Peyer's patch (tissue), 4 donors: ENCODE results near the gene SVBP. TPM values are rescaled to one million over a fixed set of nuclear protein-coding genes. Genes with fewer than 3 reads are reported as not detected.

Experiments
- DNase-seq, 3 donors: peaks; one replicate each; pipeline ENCODE4 v3.0.0-alpha.2; 2017 to 2019
- H3K27ac ChIP-seq, 4 donors: fragments of 200-600 bp; sonication (generic); one replicate each; pipeline ENCODE4 v1.5.1; 2016 to 2019
- H3K27me3 ChIP-seq, 2 donors: fragments of 200-600 bp; sonication (generic); one replicate each; pipeline ENCODE4 v1.5.1; 2019
- H3K36me3 ChIP-seq, 3 donors: fragments of 200-600 bp; sonication (generic); one replicate each; pipeline ENCODE4 v1.5.1; 2016 to 2019
- H3K4me1 ChIP-seq, 4 donors: fragments of 200-600 bp; sonication (generic); one replicate each; pipeline ENCODE4 v1.5.1; 2016 to 2019
- H3K4me3 ChIP-seq, 4 donors: fragments of 200-600 bp; sonication (generic); 1 replicate in 3 of 4; 2 replicates in 1 of 4; pipeline ENCODE4 v1.5.1; 2016 to 2019; ENCODE audit warnings: mild to moderate bottlenecking in 1 of 4
- H3K9me3 ChIP-seq, 4 donors: fragments of 200-600 bp; sonication (generic); one replicate each; pipeline ENCODE4 v1.5.1; 2016 to 2019; ENCODE audit warnings: mild to moderate bottlenecking in 1 of 4
- POLR2A ChIP-seq, 2 donors: fragments of 450-650 bp; IDR thresholded peaks; one replicate each; pipeline ENCODE4 v1.5.1; 2017; ENCODE audit warnings: antibody characterized with exemption in 2 of 2, mild to moderate bottlenecking in 2 of 2, moderate library complexity in 2 of 2
- total RNA-seq, 4 donors: library from RNA; depleted of rRNA; stranded (reverse); fragments of >200 nt; gene quantifications; one replicate each; pipeline ENCODE4 v1.1.0, GENCODE V29; 2016
- TF ChIP-seq, protein P1 (sequence below), 6 experiments: fragments of 450-650 bp in 4 of 6; fragments of 200-600 bp in 2 of 6; sonication (generic) in 1 of 6; IDR thresholded peaks; one replicate each; pipeline ENCODE4 v1.5.1; 2017 to 2019; ENCODE audit warnings: antibody characterized with exemption in 6 of 6, mild to moderate bottlenecking in 3 of 6, moderate library complexity in 1 of 6

Gene SVBP
- total RNA-seq, 4 donors from 2014 or later, result 12.2 to 16.8 (median 16.6) TPM; not detected in 1

GRCh38 chr1:42788021-42788420 lies 29.2 kb downstream of the SVBP start:
- no peaks in the 10 kb centered on the region for H3K27me3 ChIP-seq
- H3K36me3 ChIP-seq, result no peaks in the 10 kb centered on the region
- no peak overlapping the region for H3K4me3 ChIP-seq
- no peaks in the 10 kb centered on the region for H3K9me3 ChIP-seq
- no peak overlapping the region for H3K27ac ChIP-seq
- no peak for TF ChIP-seq POLR2A (IDR thresholded peaks at IDR 0.05)
- TF ChIP-seq, protein P1, sequence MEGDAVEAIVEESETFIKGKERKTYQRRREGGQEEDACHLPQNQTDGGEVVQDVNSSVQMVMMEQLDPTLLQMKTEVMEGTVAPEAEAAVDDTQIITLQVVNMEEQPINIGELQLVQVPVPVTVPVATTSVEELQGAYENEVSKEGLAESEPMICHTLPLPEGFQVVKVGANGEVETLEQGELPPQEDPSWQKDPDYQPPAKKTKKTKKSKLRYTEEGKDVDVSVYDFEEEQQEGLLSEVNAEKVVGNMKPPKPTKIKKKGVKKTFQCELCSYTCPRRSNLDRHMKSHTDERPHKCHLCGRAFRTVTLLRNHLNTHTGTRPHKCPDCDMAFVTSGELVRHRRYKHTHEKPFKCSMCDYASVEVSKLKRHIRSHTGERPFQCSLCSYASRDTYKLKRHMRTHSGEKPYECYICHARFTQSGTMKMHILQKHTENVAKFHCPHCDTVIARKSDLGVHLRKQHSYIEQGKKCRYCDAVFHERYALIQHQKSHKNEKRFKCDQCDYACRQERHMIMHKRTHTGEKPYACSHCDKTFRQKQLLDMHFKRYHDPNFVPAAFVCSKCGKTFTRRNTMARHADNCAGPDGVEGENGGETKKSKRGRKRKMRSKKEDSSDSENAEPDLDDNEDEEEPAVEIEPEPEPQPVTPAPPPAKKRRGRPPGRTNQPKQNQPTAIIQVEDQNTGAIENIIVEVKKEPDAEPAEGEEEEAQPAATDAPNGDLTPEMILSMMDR (IDR thresholded peaks at IDR 0.05), result no peak
- DNase-seq, result no peak
- peaks cover 0 to 13% (median 0%) of the 10 kb centered on the region in 4 donors for H3K4me1 ChIP-seq

DNA sequence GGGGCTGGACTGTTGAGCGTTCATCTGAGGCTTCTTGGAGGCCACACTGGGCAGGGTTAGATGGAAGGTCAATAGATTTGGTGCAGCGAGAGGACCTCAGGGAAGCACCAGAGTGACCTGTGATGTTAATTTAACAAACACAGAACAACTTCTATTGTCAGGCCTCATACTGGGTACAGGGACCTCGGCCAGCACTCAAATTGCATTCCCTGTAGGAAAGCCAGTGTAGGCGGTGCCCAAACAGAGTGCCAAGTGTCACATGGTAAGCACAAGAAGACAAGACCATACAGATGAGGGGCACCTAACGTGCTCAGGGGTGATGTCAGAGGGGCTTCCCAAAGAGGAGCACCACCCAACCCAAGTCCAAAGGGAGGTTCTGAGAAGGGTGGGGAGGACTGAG lies 31.1 kb downstream of the SVBP start:
- Histone ChIP-seq H3K36me3 (peaks cover 0 to 9% (median 0%) of the 10 kb centered on the region in 3 donors), H3K27ac (no peak overlapping the region), H3K9me3 (no peaks in the 10 kb centered on the region), H3K4me3 (no peak overlapping the region), H3K27me3 (no peaks in the 10 kb centered on the region), H3K4me1 (peaks cover 0 to 13% (median 0%) of the 10 kb centered on the region in 4 donors)
- no peak for DNase-seq
- no peak for TF ChIP-seq POLR2A (IDR thresholded peaks at IDR 0.05)
- TF ChIP-seq, protein P1 (IDR thresholded peaks at IDR 0.05), result no peak

GRCh38 chr1:42784946-42785693 lies 32.1 kb downstream of the SVBP start, which contains the start of gene TMEM269:
TMEM269 (plus strand) TSS chr1:42784991; CDS start chr1:42789894, 4,903 bp downstream.
- peak within 1 kb of the TSS in 1 of 4 donors; percentile 12 for H3K27ac ChIP-seq

GRCh38 chr1:42784547-42784945 lies 32.7 kb downstream of the SVBP start:
- peaks cover 0 to 18% (median 3%) of the 10 kb centered on the region in 3 donors for H3K36me3 ChIP-seq
- no peak for TF ChIP-seq POLR2A (IDR thresholded peaks at IDR 0.05)
- TF ChIP-seq, protein P1 (IDR thresholded peaks at IDR 0.05), result no peak
- no peaks in the 10 kb centered on the region for H3K9me3 ChIP-seq
- peaks cover 0 to 13% (median 0%) of the 10 kb centered on the region in 4 donors for H3K4me1 ChIP-seq
- no peaks in the 10 kb centered on the region for H3K27me3 ChIP-seq
- H3K4me3 ChIP-seq, result peak overlapping the region in 1 of 4 donors; percentile 41
- H3K27ac ChIP-seq, result no peak overlapping the region
- no peak for DNase-seq

More at GRCh38 chr1:42784946-42785693, 32.1 kb downstream of the SVBP start, which contains the start of gene TMEM269:
- peaks cover 0 to 18% (median 3%) of the 10 kb centered on the region in 3 donors for H3K36me3 ChIP-seq
- peaks cover 0 to 13% (median 0%) of the 10 kb centered on the region in 4 donors for H3K4me1 ChIP-seq
- TF ChIP-seq POLR2A (IDR thresholded peaks at IDR 0.05), result no peak
- TF ChIP-seq, protein P1 (IDR thresholded peaks at IDR 0.05), result no peak
- peak within 1 kb of the TSS; percentile 15 to 49 (median 44) for H3K4me3 ChIP-seq
- DNase-seq, result peak; percentile 20 to 55 (median 54)
- H3K9me3 ChIP-seq, result no peaks in the 10 kb centered on the region
- no peaks in the 10 kb centered on the region for H3K27me3 ChIP-seq

- H3K4me1 ChIP-seq, result peaks cover 0 to 13% (median 0%) of the 10 kb centered on the region in 4 donors
- H3K27ac ChIP-seq, result no peak overlapping the region
- H3K27me3 ChIP-seq, result no peaks in the 10 kb centered on the region
- DNase-seq, result no peak
- H3K36me3 ChIP-seq, result peaks cover 0 to 24% (median 3%) of the 10 kb centered on the region in 3 donors
- H3K4me3 ChIP-seq, result no peak overlapping the region
- TF ChIP-seq, protein P1 (IDR thresholded peaks at IDR 0.05), result no peak
- TF ChIP-seq POLR2A (IDR thresholded peaks at IDR 0.05), result no peak
- no peaks in the 10 kb centered on the region for H3K9me3 ChIP-seq
Observed at GRCh38 chr1:42783092-42783491, 34.1 kb downstream of the SVBP start.
